GM19395 (cell line): ENCODE measurements around the gene AP1M2.
"Not testable (repeated sequence)": the region's sequence is repeated elsewhere in the genome, so short reads cannot be mapped to it uniquely, and the experiment has no call there.

Source experiments
- ATAC-seq: cut with Tn5 transposase; IDR thresholded peaks from one replicate; pipeline ENCODE4 v1.9.1; 2021; ENCODE audit warnings: mild to moderate bottlenecking, moderate library complexity; ENCODE audit not compliant: unreplicated experiment

AP1M2 gene

DNA sequence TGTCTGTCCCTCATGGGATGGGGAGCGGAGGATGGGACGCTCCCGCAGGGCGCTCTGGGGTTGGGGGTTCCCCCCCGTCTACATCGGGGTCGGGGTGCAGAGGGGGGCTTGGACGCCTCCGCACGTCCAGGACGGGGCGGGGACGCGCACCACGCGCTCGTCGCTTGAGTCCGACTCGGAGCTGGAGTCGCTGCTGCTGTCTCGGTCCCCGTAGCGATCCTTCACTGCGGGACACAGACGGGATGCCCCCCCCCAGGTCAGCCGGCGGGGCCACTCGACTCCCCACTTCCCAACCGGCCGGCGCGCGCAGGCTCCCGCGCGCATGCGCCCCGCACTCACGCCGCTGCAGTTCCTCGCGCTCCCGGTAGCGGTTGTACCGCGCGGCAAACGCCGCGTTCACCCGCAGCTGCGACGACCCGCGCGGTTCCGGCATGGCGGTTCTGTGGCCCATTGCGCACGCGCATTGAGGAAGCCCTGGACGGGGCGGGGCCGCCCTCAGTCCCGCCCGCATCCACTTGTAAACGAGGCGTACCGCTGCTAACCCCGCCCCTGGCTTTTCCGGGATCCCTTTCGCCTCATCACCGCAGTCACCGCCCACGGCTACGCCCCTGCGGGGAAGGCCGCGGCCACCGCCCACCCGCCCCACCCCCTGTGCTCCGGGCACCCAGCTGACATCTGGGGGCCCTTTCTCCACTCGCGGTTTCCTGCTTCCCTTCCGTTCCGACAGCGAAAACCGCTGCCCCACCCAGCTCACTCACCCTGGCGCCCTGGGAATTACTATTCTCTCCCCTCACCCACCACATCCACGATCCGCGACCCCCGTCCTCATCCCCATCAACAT, 21.3 kb downstream of the AP1M2 start, which contains the start of gene KRI1:
TSS of gene KRI1 (minus strand) at position 444 of the 841 bp plus-strand sequence. CDS start at position 433, 11 bp downstream.
- no peak for ATAC-seq

DNA sequence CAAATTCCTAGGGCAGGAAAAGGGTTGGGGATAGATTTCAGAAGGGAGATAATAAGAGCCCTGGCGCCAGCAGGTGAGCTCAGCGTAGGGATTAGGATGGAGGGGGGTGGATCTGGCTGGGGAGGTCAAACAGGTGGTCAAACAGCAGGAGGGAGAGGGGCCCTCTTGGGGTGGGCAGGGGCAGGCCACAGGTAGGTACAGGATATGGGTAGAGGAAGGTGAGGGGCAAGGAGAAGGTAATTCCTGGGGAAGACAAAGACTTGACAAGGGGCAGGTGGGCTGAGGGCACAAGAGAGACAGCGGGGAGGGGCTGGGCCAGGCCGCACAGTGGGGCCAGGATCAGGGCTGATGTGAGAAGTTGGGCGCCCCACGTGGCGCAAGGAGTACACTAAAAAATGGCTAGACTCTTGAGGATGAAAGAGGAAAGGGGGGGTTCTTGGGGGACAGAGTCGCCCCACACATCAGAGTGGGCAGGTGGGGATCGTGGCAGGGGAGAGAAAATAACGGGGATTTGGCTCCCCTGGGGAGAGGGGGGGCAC, 22.0 kb downstream of the AP1M2 start:
- ATAC-seq: no peak

DNA sequence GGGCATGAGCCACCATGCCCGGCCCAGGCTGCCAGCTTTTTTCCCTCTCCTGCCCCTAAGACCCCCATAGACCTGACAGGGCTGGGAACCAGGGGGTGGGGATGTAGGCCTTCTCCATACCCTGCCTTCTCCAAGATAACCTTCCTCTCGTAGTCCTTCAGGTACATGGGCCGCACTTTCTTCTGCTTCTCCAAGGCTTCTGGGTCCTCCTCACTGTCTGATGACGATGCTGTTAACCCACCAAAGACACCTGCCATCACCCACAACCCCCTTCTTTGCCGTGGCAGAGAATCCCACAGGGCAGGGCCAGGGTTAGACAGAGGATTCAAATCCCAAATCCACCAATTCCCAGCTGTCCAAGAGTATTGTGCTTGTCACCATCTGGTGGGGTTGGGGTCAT, 24.5 kb downstream of the AP1M2 start:
- no peak for ATAC-seq

DNA sequence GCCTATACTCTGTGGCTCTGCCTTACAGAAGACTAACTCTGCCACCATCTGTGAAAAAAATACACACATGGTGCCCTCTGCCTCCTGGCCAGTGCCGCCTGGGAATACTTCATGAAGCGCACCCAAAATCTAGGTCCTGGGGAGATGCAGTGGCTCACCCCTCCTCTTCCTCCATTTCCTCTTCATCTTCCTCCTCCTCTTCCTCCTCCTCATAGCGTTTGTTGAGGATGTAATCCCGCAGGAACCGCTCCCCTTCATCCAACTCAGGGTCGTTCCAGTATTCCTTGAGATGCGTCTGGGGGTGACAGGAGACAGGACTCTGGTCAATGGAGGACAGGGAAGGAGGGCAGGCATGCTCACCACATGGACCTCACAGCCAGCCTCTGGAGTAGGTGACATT, 27.0 kb downstream of the AP1M2 start:
- ATAC-seq: no peak

DNA sequence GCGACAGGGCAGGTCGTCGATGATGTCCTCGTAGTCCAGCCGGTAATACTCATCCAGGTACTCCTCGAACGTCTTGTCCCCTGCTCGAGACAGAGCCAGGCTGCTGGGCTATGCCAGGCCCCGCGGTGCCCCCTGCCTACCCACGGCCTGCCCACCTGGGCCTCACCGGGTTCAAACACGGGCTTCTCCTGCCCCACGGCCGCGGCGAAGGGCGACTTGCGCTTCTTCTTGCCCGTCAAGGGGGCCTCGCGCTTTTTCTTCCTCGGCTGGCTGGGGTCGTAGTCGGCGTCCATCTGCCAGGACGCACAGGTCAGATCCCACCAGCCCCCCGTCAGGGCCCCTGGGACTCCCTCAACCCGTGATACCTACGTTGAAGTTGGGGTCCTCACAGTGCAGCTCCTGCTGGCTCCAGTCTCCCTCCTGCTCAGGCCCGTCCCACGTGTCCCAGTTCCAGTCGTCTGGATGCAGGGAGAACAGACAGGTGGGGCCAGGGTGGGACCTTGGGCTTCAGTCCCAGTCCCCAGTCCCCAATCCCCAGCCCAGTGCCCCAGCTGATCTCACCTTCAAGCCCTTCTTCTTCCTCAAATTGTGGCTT, 29.4 kb downstream of the AP1M2 start:
- no peak for ATAC-seq

DNA sequence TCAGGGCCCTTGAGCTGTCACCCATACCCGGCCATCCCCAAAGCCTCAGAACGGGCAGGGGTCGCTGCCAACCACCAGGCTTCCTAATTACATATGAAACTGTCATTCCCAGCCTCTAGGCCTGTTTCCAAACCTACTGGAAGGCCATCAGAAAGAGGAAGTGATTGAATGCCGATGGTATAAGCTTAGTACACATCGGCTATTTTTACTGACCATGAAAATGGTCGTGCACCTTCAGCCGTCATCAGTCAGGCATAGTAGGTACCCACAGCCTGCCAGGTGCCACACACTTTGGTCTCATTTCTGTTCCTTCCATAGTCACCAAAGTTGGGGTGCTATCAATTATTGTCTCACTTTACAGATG, 31.5 kb downstream of the AP1M2 start:
- ATAC-seq: no peak

DNA sequence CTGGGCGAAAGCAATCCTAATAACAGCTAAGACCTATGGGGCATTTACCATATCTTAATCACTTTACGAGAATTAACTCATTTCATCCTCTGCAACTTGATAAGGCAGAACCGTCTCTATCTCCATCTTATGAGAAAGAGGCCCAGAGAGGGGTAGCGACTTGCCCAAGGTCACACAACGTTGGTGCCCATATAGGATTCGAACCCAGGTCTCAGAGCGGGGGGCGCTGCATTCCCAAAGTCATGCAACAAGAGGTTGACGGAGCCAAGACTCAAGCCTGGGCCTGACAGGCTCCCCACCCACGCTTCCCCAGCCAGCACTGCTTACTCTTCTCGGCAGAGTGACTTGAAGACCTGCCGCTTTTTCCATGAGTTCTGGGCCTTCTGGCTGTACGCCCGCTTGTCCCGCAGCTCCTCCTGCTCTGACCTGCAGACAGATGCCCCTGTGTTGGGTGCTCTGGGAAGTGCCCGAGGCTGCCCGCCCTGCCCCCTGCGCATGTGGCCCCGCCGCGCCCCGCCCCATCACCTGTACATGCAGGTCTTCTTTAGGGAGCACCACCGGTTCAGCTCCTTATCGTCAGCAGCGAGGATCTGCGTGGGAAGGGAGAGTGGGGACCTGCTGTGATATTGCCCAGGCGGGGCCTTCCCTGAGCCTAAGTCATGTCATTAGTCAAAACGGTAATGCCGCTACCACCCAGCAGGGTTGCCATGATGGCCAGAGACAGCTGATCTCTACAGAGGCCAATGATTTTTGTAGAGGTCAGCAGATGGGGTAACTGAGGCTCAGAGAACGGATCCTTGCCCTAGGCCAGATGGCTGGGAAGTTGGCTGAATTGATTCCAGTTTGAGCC, 32.1 kb downstream of the AP1M2 start:
- no peak for ATAC-seq

DNA sequence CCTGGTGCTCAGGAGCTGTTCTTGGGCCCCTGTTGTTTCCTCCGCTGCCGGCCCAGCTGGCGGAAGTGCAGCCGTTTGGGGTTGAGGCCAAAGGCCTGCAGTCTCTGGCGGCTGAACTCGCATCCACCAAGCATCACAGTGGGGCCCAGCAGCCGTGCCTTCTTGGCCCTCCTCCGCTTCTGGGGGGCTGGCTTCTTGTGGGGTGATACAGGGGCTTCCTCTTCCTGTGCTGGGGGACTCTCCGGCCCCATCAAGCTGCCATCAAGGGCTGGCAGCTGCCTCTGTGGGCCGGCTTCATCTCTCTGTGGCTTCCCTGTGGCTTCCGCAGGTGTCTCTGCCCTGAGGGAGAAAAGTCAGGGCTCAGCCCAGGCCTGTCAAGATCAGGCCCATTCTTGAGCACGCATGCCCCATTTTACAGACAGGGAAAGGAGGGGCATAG, 33.1 kb downstream of the AP1M2 start:
- ATAC-seq: peak; percentile 77

DNA sequence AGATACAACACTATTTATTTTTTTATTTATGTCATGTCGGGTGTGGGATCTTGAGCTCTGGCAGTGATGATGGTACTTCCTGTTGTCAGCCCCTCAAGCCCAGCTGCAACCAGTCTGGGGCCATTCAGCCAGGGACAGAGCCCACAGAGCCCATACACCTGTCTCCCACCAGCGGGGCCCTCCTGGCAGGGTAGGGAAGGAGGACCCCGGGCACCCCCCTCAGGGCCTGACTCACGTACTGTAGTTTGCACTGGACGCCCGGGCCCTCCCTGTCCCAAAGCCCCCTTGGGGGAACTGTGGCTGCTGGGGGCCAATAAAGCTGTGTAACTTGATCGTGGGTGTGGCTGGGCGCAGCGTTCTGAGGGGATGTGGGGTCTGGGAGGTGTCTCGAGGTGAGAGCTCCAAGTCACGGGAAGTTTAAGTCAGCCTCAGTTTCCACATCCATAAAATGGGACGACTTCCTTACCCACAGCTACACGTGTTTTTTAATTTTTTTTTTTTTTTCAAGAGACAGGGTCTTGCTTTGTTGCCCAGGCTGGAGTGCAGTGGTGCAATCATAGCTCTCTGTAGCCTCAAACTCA, 33.9 kb downstream of the AP1M2 start:
- ATAC-seq: no peak

DNA sequence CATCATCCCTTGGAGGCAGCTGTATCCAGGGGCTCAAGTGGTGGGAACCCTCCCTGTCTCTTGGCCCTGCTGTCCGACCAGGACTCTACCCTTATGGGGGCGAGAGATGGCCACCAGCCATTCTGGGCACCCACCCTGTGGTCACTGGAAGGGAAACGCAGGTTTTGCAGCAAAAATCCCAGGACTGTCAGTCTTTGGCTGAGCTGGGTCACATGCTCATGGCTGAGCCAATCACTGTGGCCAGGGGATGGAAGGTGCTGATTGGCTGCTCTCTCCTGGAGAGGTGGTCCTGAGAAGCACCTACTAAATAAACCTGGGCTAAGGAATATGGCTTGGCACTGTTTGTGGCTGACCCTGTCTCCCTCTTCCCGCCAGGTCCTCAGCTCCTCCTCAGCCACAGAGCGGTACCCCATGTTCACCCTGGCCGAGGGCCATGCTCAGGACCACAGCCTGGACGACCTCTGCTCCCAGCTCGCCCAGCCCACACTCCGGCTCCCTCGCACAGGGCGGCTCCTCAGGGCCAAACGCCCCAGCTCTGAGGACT, 34.5 kb downstream of the AP1M2 start:
- no peak for ATAC-seq

DNA sequence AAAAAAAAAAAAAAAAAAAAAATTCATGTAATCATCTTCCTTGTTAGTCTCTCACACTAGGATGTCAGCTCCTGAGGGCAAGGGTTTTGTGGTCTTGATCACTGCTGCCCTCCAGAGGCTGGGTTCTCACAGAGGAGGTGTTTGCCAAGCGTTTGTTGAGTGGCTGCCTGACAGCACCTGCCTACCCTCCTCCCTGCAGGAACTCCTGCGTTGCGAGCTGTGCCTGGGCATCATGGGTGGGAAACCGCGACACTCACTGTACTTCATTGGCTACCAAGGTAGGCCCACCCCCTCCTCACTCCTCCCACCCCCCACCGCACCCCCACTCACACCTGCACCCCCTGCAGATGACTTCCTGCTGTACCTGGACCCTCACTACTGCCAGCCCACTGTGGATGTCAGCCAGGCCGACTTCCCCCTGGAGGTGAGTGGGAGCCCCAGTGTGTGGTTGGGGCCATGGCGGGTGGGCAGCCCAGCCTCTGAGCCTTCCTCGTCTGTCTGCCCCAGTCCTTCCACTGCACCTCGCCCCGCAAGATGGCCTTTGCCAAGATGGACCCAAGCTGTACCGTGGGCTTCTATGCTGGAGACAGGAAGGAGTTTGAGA, 35.3 kb downstream of the AP1M2 start:
- no peak for ATAC-seq

DNA sequence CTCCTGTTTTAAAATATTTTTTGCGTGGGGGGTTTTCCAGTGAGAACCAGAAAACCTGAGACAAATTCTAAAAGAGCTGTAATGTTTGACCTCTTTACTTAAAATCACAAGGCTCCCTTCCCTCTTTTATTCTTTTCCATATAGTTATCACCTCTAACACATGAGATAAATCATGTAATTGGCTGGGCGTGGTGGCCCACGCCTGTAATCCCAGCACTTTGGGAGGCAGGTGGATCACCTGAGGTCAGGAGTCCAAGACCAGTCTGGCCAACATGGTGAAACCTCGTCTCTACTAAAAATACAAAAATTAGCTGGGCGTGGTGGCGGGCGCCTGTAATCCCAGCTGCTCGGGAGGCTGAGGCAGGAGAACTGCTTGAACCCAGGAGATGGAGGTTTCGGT, 36.1 kb downstream of the AP1M2 start:
- ATAC-seq: not testable (repeated sequence)

DNA sequence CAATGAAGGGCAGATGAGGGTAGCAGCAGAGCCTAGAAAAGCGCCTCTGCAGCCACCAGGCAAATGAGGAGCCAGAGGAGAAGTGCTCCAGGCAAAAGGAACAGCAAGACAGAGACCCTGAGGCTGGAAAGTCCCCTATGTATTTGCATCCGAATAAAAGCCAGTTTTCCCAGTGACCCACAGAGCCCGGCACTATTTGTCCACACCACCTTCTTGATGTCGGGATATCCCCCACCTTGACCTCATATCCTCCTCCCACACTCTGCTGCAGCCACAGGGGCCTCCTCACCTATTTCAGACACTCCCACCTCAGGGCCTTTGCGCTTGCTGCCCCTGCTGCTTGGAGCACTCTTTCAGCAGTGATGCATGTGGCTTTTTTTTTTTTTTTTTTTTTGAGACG, 36.8 kb downstream of the AP1M2 start:
- no peak for ATAC-seq

DNA sequence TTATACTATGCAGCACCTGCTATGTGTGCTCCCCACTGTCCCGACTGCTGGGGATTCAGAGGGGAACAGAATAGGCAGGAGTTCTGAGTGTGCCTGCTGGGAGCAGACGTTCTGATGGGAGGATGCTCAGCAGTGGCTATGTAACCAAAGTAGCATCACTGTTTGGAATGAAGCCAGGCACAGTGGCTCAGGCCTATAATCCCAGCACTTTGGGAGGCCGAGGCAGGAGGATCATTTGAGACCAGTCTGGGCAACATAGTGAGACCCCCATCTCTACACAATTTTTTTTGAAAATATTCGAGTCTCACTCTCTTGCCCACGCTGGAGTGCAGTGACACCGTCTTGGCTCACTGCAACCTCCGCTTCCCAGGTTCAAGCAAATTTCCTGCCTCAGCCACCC, 37.4 kb downstream of the AP1M2 start:
- no peak for ATAC-seq

DNA sequence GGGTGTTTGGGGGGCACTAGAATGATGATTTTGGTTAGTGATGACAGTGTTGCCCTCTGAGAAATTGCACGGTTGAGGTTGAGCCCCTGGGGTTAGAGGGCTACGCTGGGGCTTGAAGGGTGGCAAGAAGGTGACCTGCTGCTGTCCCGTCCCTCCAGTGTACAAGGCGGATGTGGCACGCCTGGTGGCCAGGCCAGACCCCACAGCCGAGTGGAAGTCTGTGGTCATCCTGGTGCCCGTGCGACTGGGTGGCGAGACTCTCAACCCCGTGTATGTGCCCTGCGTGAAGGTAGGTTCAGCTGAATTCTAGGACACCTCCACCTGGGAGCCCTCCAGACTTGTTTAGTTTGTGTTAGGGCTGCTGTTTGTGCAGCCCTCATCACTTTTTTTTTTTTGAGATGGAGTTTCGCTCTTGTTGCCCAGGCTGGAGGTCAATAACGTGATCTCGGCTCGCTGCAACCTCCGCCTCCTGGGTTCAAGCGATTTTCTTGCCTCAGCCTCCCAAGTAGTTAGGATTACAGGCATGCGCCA, 38.3 kb downstream of the AP1M2 start:
- ATAC-seq: no peak

DNA sequence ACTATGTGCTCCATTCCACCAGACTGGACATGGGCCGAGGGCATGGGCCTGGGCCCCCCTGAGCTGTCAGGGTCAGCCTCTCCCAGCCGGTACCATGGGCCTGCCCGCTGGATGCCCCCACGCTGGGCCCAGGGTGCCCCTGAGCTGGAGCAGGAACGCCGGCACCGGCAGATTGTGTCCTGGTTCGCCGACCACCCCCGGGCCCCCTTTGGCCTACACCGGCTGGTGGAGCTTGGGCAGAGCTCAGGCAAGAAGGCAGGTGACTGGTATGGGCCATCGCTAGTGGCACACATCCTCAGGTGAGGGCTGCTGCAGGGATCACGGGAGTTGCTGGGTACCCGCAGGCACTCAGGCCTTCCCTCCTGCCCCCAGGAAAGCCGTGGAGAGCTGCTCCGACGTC, 40.3 kb downstream of the AP1M2 start:
- ATAC-seq: no peak

DNA sequence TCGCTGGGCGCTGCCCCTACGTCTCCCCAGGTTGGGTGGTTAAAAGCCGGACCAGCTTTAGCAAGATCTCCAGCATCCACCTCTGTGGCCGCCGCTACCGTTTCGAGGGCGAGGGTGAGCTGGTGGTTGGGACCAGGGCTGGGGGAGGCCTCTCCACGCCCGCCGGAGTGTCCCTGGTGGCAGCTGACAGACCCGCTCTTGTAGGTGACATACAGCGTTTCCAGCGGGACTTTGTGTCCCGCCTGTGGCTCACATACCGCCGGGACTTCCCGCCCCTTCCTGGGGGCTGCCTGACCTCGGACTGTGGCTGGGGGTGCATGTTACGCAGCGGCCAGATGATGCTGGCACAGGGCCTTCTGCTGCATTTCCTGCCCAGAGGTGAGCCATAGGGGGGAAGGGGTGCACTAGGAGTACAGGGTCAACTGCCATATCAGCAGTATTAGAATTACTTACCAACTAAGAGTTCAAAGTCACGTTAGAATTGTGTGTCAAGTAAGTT, 42.3 kb downstream of the AP1M2 start:
- ATAC-seq: no peak

DNA sequence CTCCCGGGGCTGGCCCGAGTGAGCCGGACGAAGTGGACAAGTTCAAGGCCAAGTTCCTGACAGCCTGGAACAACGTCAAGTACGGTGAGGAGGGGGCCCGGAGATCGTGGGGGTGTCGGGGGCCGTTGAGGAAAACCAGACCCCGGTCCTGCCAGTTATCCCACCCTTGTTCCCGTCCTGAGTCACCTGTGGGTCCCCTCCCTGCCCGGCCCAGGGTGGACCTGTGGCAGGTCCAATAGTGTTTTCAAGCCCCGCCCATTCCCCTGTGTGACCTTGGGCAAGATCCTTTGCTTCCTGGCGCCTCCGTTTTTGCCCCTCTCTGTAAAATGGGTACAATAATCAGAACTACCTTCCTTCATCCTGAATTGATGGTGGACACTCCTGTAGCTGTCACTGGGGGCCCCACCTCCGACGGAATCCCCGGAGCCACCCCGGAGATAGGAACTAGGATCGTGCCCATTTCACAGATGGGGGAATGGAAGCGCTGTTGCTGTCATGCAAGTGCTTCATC, 42.8 kb downstream of the AP1M2 start:
- peak; percentile 27 for ATAC-seq

DNA sequence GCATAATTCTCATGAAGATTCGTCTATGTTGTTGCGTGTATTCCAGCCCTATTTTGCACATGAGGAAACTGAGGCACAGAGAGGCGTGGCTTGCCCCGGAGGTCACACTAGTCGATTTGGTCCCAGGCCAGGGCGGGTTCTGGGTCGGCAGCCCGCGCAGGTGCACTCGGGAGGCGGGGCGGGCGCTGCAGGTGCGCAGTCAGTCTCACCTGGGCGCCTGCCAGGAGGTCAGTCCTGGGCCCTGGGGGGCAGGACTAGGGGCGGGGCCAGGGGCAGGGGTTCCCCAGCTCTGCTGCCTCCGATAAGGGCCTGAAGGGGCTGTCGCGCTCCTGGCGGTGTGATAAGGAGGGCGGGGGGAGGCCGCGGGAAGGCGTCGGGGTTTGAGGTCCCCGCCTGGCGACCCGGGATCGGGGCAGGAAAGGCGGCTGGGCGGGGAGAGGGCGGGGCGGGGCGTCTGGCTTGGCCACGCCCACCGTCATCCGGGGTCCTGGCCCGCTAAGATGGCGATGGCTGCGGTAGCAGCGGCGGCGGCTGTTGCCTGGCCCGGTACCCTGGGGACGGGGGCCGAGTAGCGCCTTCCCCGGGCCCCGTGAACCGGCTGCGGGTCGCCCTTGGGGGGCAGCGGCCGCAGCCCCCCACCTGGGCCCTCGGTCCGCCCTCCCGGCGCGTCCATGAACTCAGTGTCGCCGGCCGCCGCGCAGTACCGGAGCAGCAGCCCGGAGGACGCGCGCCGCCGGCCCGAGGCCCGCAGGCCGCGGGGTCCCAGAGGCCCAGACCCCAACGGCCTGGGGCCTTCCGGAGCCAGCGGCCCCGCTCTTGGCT, 43.5 kb downstream of the AP1M2 start, which contains the start of gene ATG4D:
TSS of gene ATG4D (plus strand) at position 485 of the 822 bp plus-strand sequence. CDS start at position 672, 187 bp downstream.
- peak; percentile 62 for ATAC-seq
